Natural killer cell (primary cell): ENCODE data around the gene HEATR5B. TPM values are rescaled to one million over a fixed set of nuclear protein-coding genes. Genes with fewer than 3 reads are reported as not detected.

Experiments
- ATAC-seq, 3 donors: fragments of 150-1000 bp in 2 of 3; fragments of 200-7000 bp in 1 of 3; cut with Tn5 transposase; 1 replicate in 1 of 3; 2 replicates in 2 of 3; pipeline ENCODE4 v1.10.0; 2021; ENCODE audit warnings: mild to moderate bottlenecking in 2 of 3, moderate library complexity in 2 of 3
- DNase-seq, 2 donors: peaks; one replicate each; pipeline versions ENCODE4 v3.0.0 to v3.0.0-alpha.2; 2013 to 2021; ENCODE audit warnings: mixed read lengths in 1 of 2
- H3K27ac ChIP-seq: one replicate; pipeline ENCODE4 v1.5.1; 2013; ENCODE audit warnings: mild to moderate bottlenecking, low read length
- H3K27me3 ChIP-seq: one replicate; pipeline ENCODE4 v1.6.1; 2013; ENCODE audit warnings: low read length; ENCODE audit not compliant: control insufficient read depth, insufficient read depth
- H3K36me3 ChIP-seq: one replicate; pipeline ENCODE4 v1.6.1; 2013; ENCODE audit warnings: low read length; ENCODE audit not compliant: control insufficient read depth, insufficient read depth
- H3K4me1 ChIP-seq: one replicate; pipeline ENCODE4 v1.6.1; 2013; ENCODE audit warnings: low read length; ENCODE audit not compliant: control insufficient read depth, insufficient read depth
- H3K4me3 ChIP-seq: one replicate; pipeline ENCODE4 v1.5.1; 2013; ENCODE audit warnings: low read length
- H3K9me3 ChIP-seq: one replicate; pipeline ENCODE4 v1.6.1; 2013; ENCODE audit warnings: low read length; ENCODE audit not compliant: control insufficient read depth, insufficient read depth
- H3K27ac Mint-ChIP-seq, 2 donors: one replicate each; pipeline ENCODE4 v1.8.0; 2022; ENCODE audit warnings: mild to moderate bottlenecking in 2 of 2, mixed read lengths in 2 of 2, moderate library complexity in 1 of 2
- H3K27me3 Mint-ChIP-seq, 2 donors: one replicate each; pipeline ENCODE4 v1.8.0; 2022; ENCODE audit warnings: low read depth in 2 of 2, mixed read lengths in 2 of 2
- H3K36me3 Mint-ChIP-seq: one replicate; pipeline ENCODE4 v1.8.0; 2022; ENCODE audit warnings: mixed read lengths
- H3K4me1 Mint-ChIP-seq, 2 donors: one replicate each; pipeline ENCODE4 v1.8.0; 2022; ENCODE audit warnings: mixed read lengths in 2 of 2
- H3K4me3 Mint-ChIP-seq: one replicate; pipeline ENCODE4 v1.8.0; 2022; ENCODE audit warnings: mild to moderate bottlenecking, moderate library complexity, mixed read lengths
- H3K9me3 Mint-ChIP-seq, 2 donors: one replicate each; pipeline ENCODE4 v1.8.0; 2022; ENCODE audit warnings: mixed read lengths in 2 of 2
- WGBS: methylation state at CpG from one replicate; pipeline ENCODE4 v1.1.7; 2013; ENCODE audit warnings: missing lambda C conversion rate; ENCODE audit not compliant: insufficient coverage; 5-methylcytosine and 5-hydroxymethylcytosine counted together
- intact Hi-C: fragments of 100-400 bp; cut with micrococcal nuclease; formaldehyde crosslinking; loops from one replicate; pipeline ENCODE4 v1.14.2; 2022
- total RNA-seq, 4 donors: library from RNA; stranded (reverse); fragments of 120-200 nt in 1 of 4; gene quantifications; one replicate each; pipeline versions ENCODE4 v1.2.3 to v1.2.4, GENCODE V29; 2013 to 2022
- TF ChIP-seq, protein P1 (sequence below): fragments of 200-600 bp; IDR thresholded peaks from one replicate; pipeline ENCODE4 v1.8.0; 2022; ENCODE audit warnings: antibody characterized with exemption

Gene HEATR5B
- total RNA-seq, 3 donors from 2014 or later (not counting 1 experiment from before 2014, with no cell fraction given), result 31.1 to 53.9 (median 39.9) TPM

GRCh38 chr2:37119157-37119556, 35.0 kb upstream of the HEATR5B start:
- 97% methylated on average over 5 of the region's 5 CpGs for WGBS
- Histone ChIP-seq H3K4me1 (no peaks in the 10 kb centered on the region), H3K4me3 (no peak overlapping the region), H3K36me3 (peaks cover 27% of the 10 kb centered on the region), H3K27me3 (no peaks in the 10 kb centered on the region), H3K27ac (no peak overlapping the region), H3K9me3 (no peaks in the 10 kb centered on the region)
- Mint-ChIP-seq H3K4me3 (no peak overlapping the region), H3K27ac (no peak overlapping the region), H3K27me3 (no peaks in the 10 kb centered on the region), H3K36me3 (no peaks in the 10 kb centered on the region), H3K9me3 (no peaks in the 10 kb centered on the region), H3K4me1 (peaks cover 8 to 12% of the 10 kb centered on the region in 2 donors)
- TF ChIP-seq, protein P1, sequence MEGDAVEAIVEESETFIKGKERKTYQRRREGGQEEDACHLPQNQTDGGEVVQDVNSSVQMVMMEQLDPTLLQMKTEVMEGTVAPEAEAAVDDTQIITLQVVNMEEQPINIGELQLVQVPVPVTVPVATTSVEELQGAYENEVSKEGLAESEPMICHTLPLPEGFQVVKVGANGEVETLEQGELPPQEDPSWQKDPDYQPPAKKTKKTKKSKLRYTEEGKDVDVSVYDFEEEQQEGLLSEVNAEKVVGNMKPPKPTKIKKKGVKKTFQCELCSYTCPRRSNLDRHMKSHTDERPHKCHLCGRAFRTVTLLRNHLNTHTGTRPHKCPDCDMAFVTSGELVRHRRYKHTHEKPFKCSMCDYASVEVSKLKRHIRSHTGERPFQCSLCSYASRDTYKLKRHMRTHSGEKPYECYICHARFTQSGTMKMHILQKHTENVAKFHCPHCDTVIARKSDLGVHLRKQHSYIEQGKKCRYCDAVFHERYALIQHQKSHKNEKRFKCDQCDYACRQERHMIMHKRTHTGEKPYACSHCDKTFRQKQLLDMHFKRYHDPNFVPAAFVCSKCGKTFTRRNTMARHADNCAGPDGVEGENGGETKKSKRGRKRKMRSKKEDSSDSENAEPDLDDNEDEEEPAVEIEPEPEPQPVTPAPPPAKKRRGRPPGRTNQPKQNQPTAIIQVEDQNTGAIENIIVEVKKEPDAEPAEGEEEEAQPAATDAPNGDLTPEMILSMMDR, result no peak
- intact Hi-C loops, result no loop called here
- no peak for DNase-seq
- ATAC-seq, result no peak

- Mint-ChIP-seq H3K4me1 (peaks cover 8 to 12% of the 10 kb centered on the region in 2 donors), H3K4me3 (no peak overlapping the region), H3K9me3 (no peaks in the 10 kb centered on the region), H3K36me3 (no peaks in the 10 kb centered on the region), H3K27ac (no peak overlapping the region), H3K27me3 (no peaks in the 10 kb centered on the region)
- WGBS, result no CpG with 5 or more reads among the region's 1 CpG
- ATAC-seq, result no peak
- Histone ChIP-seq H3K27me3 (no peaks in the 10 kb centered on the region), H3K27ac (no peak overlapping the region), H3K4me3 (no peak overlapping the region), H3K9me3 (no peaks in the 10 kb centered on the region), H3K4me1 (no peaks in the 10 kb centered on the region), H3K36me3 (peaks cover 34% of the 10 kb centered on the region)
- intact Hi-C loops, result no loop called here
- TF ChIP-seq, protein P1, result no peak
- DNase-seq, result no peak
Measured at GRCh38 chr2:37117566-37117965, 33.4 kb upstream of the HEATR5B start.

GRCh38 chr2:37111958-37112357, 27.8 kb upstream of the HEATR5B start:
- no peak overlapping the region for H3K4me3 Mint-ChIP-seq
- ATAC-seq, result no peak
- H3K27me3 Mint-ChIP-seq, result no peaks in the 10 kb centered on the region
- Histone ChIP-seq H3K4me1 (no peaks in the 10 kb centered on the region), H3K4me3 (no peak overlapping the region), H3K27me3 (no peaks in the 10 kb centered on the region), H3K36me3 (peaks cover 43% of the 10 kb centered on the region), H3K27ac (no peak overlapping the region), H3K9me3 (no peaks in the 10 kb centered on the region)
- TF ChIP-seq, protein P1, result no peak
- no peak overlapping the region for H3K27ac Mint-ChIP-seq
- no peaks in the 10 kb centered on the region for H3K36me3 Mint-ChIP-seq
- no peak for DNase-seq
- WGBS, result 73% methylated on average over 2 of the region's 2 CpGs
- intact Hi-C loops, result no loop called here
- H3K9me3 Mint-ChIP-seq, result no peaks in the 10 kb centered on the region
- peaks cover 8% of the 10 kb centered on the region in 2 donors for H3K4me1 Mint-ChIP-seq
